Activated naive CD8-positive, alpha-beta T cell (primary cell): Measurements from ENCODE around the gene EPHA1.
"Not testable (repeated sequence)": the region's sequence is repeated elsewhere in the genome, so short reads cannot be mapped to it uniquely, and the experiment has no call there.

ENCODE experiments used
- H3K27ac Mint-ChIP-seq: one replicate; pipeline ENCODE4 v1.8.0; 2021; ENCODE audit warnings: mixed read lengths
- H3K27me3 Mint-ChIP-seq: one replicate; pipeline ENCODE4 v1.8.0; 2021; ENCODE audit warnings: mixed read lengths
- H3K36me3 Mint-ChIP-seq: one replicate; pipeline ENCODE4 v1.8.0; 2021; ENCODE audit warnings: mixed read lengths
- H3K4me1 Mint-ChIP-seq: one replicate; pipeline ENCODE4 v1.8.0; 2021; ENCODE audit warnings: low read depth, mixed read lengths
- H3K4me3 Mint-ChIP-seq: one replicate; pipeline ENCODE4 v1.8.0; 2021; ENCODE audit warnings: mild to moderate bottlenecking, mixed read lengths
- H3K9me3 Mint-ChIP-seq: one replicate; pipeline ENCODE4 v1.8.0; 2021; ENCODE audit warnings: low read depth, mixed read lengths

EPHA1 gene

DNA sequence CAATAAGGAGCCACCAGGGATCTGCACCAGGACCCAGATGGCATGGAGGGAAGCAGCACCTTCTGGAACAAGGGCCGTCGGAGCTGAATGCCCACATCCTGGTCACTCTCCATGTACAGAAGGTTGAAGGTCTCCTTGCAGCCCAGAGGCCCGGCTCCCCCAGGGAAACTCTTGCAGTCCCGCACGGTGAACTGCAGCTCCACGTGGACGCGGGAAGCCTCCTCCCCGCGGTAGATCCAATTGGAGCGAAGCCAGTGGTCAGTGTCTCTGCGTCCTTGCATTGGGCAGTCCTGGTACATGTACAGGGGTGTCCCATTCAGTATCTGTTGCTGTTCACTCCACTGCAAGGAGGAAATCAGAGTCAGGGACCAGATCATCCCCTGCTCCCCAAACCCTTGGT is 7.4 kb downstream of the EPHA1 start:
- Mint-ChIP-seq H3K27me3 (no peaks in the 10 kb centered on the region), H3K27ac (peak overlapping the region; percentile 46), H3K36me3 (no peaks in the 10 kb centered on the region), H3K4me1 (peaks cover 35% of the 10 kb centered on the region), H3K9me3 (no peaks in the 10 kb centered on the region), H3K4me3 (no peak overlapping the region)

DNA sequence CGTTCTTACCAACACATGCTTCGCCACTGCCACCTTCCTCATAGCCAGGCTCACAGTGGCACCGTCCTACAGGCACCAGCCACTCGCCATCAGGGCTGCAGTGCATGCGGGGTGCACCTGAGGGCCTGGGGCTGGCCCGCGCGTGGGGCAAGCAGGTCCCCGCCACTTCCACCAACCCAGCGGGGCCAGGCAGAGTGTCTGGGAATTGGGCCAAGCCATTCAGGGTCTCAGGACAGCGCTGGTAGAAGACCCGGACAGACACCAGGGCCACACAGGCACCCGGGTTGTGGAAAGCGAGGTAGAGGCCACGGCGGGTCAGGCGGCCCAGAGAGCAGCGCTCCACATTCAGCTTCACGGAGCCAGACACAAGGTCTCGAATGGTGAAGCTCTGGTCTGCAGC is 9.0 kb downstream of the EPHA1 start:
- peaks cover 30% of the 10 kb centered on the region for H3K4me1 Mint-ChIP-seq
- H3K4me3 Mint-ChIP-seq: no peak overlapping the region

DNA sequence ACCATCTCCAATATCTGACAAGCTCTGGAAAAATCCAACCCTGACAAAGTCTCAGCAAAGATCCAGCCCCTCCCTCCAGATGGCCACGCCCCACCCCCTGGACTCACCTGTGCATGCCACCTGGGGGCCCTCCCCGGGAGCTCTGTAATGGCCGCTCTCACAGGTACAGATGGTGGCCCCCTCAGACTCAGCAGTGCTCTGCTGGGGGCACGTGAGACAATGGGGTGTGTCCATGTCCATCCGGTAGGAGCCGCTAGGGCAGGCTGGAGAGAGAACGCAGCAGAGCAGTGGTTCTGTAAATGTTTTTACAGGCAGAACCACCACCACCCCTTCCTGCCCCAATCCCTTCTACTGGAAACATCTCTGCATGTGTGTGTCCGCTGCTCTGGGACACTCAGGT is 9.5 kb downstream of the EPHA1 start:
- Mint-ChIP-seq H3K27ac (no peak overlapping the region), H3K27me3 (no peaks in the 10 kb centered on the region), H3K36me3 (no peaks in the 10 kb centered on the region), H3K9me3 (no peaks in the 10 kb centered on the region), H3K4me3 (no peak overlapping the region), H3K4me1 (peaks cover 28% of the 10 kb centered on the region)

More for the DNA sequence above, 9.0 kb downstream of the EPHA1 start:
- Mint-ChIP-seq H3K9me3 (no peaks in the 10 kb centered on the region), H3K27ac (no peak overlapping the region), H3K27me3 (no peaks in the 10 kb centered on the region), H3K36me3 (no peaks in the 10 kb centered on the region)

DNA sequence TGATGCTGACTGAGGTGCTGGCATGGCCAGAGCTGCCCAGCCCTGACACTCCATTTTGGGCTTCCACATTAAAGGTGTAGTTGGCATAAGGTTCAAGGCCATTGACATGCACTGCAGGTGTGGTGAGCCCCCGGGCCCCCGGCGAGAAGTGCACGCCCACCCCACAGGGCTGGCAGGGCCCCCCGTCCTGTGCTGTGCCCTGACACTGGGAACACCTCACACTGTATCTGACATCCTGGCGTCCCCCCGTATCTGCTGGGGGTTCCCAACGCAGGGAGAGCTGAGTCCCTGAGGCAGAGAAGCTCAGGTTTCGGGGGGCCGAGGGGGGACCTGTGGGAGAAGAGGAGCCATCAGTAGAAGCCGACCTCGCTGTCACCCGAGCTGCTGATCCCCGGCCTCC is 10.0 kb downstream of the EPHA1 start:
- Mint-ChIP-seq H3K4me3 (no peak overlapping the region), H3K4me1 (peaks cover 27% of the 10 kb centered on the region), H3K27ac (no peak overlapping the region), H3K36me3 (no peaks in the 10 kb centered on the region), H3K27me3 (no peaks in the 10 kb centered on the region), H3K9me3 (no peaks in the 10 kb centered on the region)

DNA sequence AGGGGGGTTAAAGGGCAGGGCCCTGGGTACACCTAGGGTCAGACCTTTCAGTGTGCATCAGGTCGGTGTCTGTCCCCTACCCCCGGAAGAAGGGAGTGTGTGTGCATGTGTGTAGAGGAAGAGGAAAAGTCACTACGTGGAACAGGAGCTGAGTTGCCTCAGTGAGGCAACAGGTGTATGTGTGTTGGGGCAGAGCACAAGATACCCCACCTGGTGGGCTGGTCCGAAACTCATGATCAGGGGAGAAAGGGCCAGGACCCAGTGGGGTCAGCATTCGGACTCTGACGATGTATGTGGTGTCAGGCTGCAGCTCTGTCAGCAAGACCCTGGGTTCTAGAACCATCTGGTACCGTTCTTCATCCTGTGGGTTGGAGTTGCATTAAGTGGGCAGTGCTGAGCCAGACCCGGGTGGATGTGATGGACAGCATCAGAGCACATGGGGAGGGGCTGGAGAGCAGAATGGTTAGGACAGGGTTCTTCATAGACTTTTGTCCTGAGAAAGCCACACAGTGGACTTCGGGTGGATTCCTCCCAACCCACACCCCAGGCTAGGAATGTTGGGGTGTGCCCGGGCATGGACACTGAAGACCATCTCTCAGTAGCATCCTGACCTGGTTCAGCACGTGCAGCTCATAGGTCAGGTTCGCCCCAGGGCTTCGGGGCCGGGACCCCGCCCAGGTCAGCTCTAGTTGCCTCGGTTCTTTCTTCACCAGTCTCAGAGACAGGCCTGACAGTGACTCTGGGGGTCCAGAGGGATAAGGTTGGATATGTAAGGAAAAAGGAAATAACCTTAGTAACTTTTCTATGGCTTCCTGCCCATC is 10.7 kb downstream of the EPHA1 start:
- Mint-ChIP-seq H3K36me3 (no peaks in the 10 kb centered on the region), H3K4me3 (no peak overlapping the region), H3K4me1 (peaks cover 22% of the 10 kb centered on the region), H3K27ac (peak overlapping the region; percentile 70), H3K27me3 (no peaks in the 10 kb centered on the region), H3K9me3 (no peaks in the 10 kb centered on the region)

DNA sequence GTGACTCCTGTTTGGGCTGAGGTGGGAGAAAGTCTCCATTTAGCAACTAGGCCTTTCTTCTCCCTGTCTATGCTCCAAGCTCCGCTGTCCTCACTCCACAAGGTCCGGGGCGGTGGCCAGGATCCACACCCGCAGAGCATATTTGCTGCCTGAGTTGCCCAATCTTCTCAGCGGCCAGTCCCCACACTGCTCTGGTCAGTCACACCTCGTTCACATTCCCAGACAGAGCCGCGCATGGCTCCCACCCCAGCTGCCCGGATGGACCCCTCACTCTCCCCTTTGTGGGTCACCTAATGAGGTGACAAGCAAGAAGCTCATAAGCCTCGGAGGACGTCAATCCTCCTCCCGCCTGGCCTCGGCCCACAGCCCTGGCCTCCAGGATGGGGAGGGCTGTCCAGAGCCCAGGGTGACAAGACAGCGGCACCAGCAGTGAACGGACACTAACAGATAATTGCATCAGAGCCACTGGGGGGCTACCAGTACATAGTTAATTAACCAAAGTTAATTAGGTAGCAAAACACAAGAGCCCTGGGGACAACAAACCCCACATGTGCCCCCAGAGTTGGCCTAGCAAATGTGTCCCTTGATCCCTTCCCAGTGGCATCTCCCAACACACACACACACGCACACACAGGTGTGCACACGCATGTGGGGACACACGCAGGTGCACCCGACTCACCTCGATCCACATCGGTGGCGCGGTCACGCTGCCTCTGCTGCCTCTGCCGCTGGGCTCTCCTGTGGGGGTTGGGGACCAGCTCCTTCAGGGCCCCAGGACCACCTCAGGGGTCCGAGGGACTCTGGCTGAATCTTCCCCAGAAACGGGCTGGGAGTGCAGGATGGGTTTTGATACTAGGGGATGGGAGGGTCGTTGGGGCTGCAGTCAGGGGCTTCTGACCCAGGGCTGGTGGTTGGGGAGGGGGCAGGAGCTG is 11.8 kb downstream of the EPHA1 start:
- H3K36me3 Mint-ChIP-seq: no peaks in the 10 kb centered on the region
- H3K4me3 Mint-ChIP-seq: no peak overlapping the region
- peak overlapping the region; percentile 70 for H3K27ac Mint-ChIP-seq

DNA sequence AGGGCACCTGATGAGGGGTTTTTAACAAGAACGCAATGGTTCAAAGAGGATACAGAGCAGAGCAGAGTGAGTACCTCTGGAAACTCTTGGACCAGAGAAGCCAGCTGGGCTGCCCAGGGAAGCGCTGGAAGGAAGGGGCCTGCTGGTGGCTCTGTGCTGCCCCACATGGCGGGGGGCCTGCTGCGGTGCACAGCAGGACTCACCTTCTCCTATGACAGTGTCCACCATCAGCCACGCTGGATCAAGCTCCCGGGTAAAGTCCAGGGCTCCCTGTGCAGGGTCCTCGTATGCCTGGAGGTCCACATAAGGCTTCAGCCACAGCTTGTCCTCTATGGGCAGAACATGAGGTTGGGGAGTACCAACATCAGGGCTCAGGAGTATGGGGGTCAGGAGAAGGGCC is 12.5 kb downstream of the EPHA1 start:
- no peaks in the 10 kb centered on the region for H3K36me3 Mint-ChIP-seq
- H3K9me3 Mint-ChIP-seq: no peaks in the 10 kb centered on the region
- peak overlapping the region; percentile 28 for H3K27ac Mint-ChIP-seq

More for the DNA sequence above, 11.8 kb downstream of the EPHA1 start:
- Mint-ChIP-seq H3K9me3 (no peaks in the 10 kb centered on the region), H3K27me3 (no peaks in the 10 kb centered on the region), H3K4me1 (peaks cover 16% of the 10 kb centered on the region)

DNA sequence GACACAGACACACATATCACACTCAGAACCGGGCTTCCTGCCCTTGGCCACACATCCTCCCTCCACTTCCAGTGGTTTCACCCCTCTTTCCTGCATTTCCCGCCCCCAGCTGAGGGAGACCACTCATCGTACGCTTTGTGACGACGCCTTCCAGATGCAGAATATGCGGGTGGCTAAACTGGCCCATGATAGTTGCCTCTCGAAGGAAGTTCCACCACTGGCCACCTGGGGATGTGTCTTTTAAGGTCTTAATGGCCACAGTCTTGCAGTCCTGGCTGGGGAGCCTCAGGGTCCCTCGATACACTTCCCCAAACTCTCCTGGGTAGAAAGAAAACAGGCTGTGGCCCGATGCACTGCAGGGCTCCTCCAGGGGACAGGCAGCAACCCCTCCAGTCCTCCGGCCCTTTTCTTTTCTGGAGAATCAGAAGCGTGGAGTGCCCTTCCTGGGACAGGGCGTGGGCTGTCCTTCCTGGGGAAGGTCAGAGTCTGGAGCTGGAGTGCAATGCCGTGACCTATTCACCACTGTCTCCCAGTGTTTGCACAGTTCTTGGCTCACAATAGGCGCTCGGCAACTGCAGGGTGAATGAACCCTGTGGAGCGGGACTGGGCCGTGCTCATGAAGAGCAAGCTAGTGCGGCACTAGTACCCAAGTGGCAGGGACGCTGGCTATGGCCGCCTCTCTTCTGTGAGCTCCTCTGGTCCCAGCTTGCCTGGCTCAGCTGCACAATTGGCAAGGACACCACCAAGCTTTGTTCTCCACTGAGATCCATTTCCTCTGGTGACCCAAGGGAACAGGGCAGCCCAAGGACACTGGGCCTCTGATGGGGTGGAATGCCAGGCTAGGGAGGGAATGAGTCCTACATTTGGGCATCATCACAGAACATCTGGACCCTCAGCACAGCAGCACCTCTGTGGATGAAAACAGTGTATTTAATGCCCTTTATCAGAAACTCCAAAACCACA is 13.2 kb downstream of the EPHA1 start:
- Mint-ChIP-seq H3K4me1 (peaks cover 13% of the 10 kb centered on the region), H3K36me3 (no peaks in the 10 kb centered on the region), H3K27me3 (no peaks in the 10 kb centered on the region), H3K4me3 (no peak overlapping the region), H3K9me3 (no peaks in the 10 kb centered on the region), H3K27ac (peak overlapping the region; percentile 70)

More for the DNA sequence above, 12.5 kb downstream of the EPHA1 start:
- Mint-ChIP-seq H3K4me3 (no peak overlapping the region), H3K4me1 (peaks cover 13% of the 10 kb centered on the region), H3K27me3 (no peaks in the 10 kb centered on the region)

DNA sequence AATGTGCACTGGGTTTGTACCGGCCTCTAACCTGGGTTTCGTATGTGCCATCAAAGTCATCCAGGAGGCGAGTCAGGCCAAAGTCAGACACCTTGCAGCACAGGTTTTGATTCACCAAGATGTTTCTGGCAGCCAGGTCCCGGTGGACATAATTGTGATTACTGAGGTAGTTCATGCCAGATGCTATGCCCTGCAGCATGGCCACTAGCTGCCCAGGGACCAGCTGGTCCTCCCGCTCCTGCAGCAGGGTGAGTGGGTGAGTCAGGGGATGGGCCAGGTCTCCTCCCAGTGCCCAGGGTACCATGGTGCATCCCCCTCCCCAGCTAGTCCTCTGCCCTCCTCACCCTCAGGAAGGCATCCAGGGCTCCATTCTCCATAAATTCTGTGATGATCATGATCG is 13.9 kb downstream of the EPHA1 start:
- H3K4me3 Mint-ChIP-seq: no peak overlapping the region
- peaks cover 18% of the 10 kb centered on the region for H3K4me1 Mint-ChIP-seq
- H3K27ac Mint-ChIP-seq: peak overlapping the region; percentile 70
- H3K36me3 Mint-ChIP-seq: peaks cover 3% of the 10 kb centered on the region
- H3K27me3 Mint-ChIP-seq: no peaks in the 10 kb centered on the region
- no peaks in the 10 kb centered on the region for H3K9me3 Mint-ChIP-seq

DNA sequence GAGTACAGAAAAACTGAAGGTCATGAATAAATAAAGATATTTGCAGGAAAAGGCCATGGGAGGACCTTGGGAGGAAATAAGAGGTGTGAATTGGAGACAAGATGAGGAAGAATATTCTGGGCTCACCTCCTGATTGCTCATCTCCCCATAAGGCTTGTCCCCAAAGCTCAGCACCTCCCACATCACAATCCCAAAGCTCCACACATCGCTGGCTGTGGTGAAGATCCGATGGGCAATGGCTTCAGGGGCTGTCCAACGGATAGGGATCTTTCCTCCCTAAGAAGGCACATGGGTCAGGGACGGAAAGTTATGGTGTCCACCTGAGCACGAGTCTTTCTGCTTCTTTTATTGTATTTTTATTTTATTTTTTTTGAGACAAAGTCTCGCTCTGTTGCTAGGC is 14.6 kb downstream of the EPHA1 start:
- peaks cover 3% of the 10 kb centered on the region for H3K36me3 Mint-ChIP-seq
- no peak overlapping the region for H3K4me3 Mint-ChIP-seq
- H3K9me3 Mint-ChIP-seq: no peaks in the 10 kb centered on the region
- H3K4me1 Mint-ChIP-seq: peaks cover 24% of the 10 kb centered on the region
- H3K27ac Mint-ChIP-seq: peak overlapping the region; percentile 35
- H3K27me3 Mint-ChIP-seq: no peaks in the 10 kb centered on the region

DNA sequence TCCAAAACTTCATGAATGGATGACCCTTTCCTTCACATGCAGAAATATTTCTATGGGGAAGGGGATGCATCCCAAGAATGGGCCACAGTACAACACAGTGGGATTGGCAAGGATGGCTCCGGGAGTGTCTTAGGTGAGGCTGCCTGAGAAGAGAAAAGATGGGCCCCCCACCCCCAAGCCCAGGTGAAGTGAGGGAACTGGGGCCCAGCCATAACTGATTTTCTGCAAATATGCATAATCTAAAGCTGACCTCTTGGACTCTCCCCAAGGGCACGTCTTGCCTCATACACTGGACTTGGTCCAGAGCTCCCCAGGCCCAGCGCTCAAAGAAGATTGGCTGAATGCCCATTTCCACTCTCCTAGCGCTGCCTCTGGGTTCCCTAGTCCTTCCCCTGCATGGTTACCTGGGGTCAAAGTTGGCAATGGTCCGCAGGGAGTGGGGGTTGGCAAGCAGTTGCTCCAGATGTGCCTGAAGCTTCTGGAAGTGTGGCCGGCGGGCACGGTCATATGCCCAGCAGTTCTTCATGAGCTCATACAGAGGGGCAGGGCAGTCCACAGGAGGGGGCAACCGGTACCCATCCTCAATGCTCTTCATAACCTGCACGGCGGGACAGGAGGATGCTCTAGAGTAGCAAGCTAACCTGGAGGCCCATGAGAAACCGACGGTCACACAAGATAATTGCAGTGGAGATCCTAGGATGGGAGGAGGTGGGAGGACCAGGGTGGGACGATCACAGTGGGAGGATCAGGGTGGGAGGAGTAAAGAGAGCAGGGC is 15.2 kb downstream of the EPHA1 start:
- Mint-ChIP-seq H3K36me3 (peaks cover 3% of the 10 kb centered on the region), H3K4me1 (peaks cover 26% of the 10 kb centered on the region), H3K4me3 (no peak overlapping the region), H3K27ac (peak overlapping the region; percentile 35), H3K9me3 (no peaks in the 10 kb centered on the region), H3K27me3 (no peaks in the 10 kb centered on the region)

DNA sequence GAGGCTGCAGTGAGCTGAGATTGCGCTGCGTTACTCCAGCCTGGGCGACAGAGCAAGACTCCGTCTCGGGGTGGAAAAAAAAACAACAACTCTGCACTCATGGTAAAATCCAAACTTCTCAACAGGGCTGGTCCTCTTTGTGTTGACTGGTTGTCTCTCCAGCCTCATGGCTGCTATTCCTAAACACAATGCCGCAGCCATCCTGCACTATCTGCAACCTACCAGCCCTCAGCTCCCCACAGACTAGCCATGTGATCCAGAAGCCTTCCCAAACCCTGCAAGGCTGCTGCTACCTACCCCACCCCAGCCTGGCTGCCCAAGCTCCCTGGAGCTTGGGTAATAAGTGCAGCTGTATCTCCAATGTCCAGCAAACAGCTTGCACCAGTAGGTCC is 15.8 kb downstream of the EPHA1 start:
- Mint-ChIP-seq H3K36me3 (peaks cover 3% of the 10 kb centered on the region), H3K4me1 (peaks cover 26% of the 10 kb centered on the region), H3K27me3 (no peaks in the 10 kb centered on the region), H3K4me3 (no peak overlapping the region), H3K9me3 (no peaks in the 10 kb centered on the region), H3K27ac (peak overlapping the region; percentile 68)

DNA sequence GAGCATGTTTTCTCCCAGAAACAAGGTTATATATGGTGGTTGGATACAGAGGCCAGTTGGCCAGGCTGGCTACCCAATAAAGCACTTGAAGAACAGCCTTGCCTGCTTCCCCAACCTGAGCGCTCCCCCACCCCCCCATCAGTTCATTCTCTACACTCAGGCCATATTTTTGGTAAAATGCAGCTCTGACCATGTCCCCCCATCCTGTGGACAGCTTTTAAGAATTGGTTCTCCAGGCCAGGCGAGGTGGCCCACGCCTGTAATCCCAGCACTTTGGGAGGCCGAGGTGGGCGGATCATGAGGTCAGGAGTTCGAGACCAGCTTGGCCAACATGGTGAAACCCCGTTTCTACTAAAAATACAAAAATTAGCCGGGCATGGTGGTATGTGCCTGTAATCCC is 16.2 kb downstream of the EPHA1 start:
- H3K36me3 Mint-ChIP-seq, H3K4me3 Mint-ChIP-seq, H3K27me3 Mint-ChIP-seq, H3K9me3 Mint-ChIP-seq: not testable (repeated sequence)
- Mint-ChIP-seq H3K27ac (peak overlapping the region; percentile 41), H3K4me1 (peaks cover 29% of the 10 kb centered on the region)
